Esophagus squamous epithelium (tissue), 5 donors: ENCODE data around the gene SMIM14. TPM values are rescaled to one million over a fixed set of nuclear protein-coding genes. Genes with fewer than 3 reads are reported as not detected.

ENCODE experiments used
- DNase-seq: peaks from one replicate; lab custom pipeline; 2025; lab: John Stamatoyannopoulos, UW
- H3K27ac ChIP-seq, 4 donors: fragments of 200-600 bp; sonication (generic); one replicate each; pipeline ENCODE4 v1.5.1; 2016 to 2019; ENCODE audit warnings: mild to moderate bottlenecking in 1 of 4
- H3K27me3 ChIP-seq, 4 donors: fragments of 200-600 bp; sonication (generic); 1 replicate in 3 of 4; 2 replicates in 1 of 4; pipeline versions ENCODE4 v1.5.1 to v1.6.0; 2017 to 2021; ENCODE audit warnings: antibody characterized with exemption in 1 of 4
- H3K36me3 ChIP-seq, 3 donors: fragments of 200-600 bp; sonication (generic); one replicate each; pipeline ENCODE4 v1.5.1; 2016 to 2019
- H3K4me1 ChIP-seq, 3 donors: fragments of 200-600 bp; sonication (generic); one replicate each; pipeline ENCODE4 v1.5.1; 2017 to 2019
- H3K4me3 ChIP-seq, 4 donors: fragments of 200-600 bp; sonication (generic); 1 replicate in 3 of 4; 2 replicates in 1 of 4; pipeline ENCODE4 v1.5.1; 2016 to 2019; ENCODE audit warnings: mild to moderate bottlenecking in 2 of 4, moderate library complexity in 1 of 4
- H3K9me3 ChIP-seq, 3 donors: fragments of 200-600 bp; sonication (generic); one replicate each; pipeline ENCODE4 v1.5.1; 2016 to 2019
- POLR2A ChIP-seq, 4 donors: fragments of 450-650 bp; IDR thresholded peaks; one replicate each; pipeline ENCODE4 v1.6.1; 2017; ENCODE audit warnings: antibody characterized with exemption in 4 of 4, mild to moderate bottlenecking in 4 of 4, moderate library complexity in 3 of 4
- WGBS, 2 donors: methylation state at CpG; one replicate each; pipeline ENCODE4 v1.1.5; 2018; 5-methylcytosine and 5-hydroxymethylcytosine counted together
- intact Hi-C: fragments of 100-400 bp; cut with DNase I; formaldehyde crosslinking; loops from one replicate; pipeline ENCODE4 v1.15.0; 2022
- total RNA-seq, 4 donors: library from RNA; depleted of rRNA; stranded (reverse); fragments of >200 nt; gene quantifications; one replicate each; pipeline ENCODE4 v1.1.0, GENCODE V29; 2016
- TF ChIP-seq, protein P1 (sequence below), 6 experiments: fragments of 450-650 bp in 4 of 6; fragments of 200-600 bp in 2 of 6; sonication (generic) in 2 of 6; IDR thresholded peaks; one replicate each; pipeline ENCODE4 v1.5.1; 2016 to 2019; ENCODE audit warnings: antibody characterized with exemption in 6 of 6, mild to moderate bottlenecking in 4 of 6, moderate library complexity in 4 of 6
- donor health status: DM: yes; HTN: yes; CAD: no.

SMIM14 gene
- total RNA-seq, 4 donors from 2014 or later = 13.2 to 47.2 (median 25.8) TPM

DNA sequence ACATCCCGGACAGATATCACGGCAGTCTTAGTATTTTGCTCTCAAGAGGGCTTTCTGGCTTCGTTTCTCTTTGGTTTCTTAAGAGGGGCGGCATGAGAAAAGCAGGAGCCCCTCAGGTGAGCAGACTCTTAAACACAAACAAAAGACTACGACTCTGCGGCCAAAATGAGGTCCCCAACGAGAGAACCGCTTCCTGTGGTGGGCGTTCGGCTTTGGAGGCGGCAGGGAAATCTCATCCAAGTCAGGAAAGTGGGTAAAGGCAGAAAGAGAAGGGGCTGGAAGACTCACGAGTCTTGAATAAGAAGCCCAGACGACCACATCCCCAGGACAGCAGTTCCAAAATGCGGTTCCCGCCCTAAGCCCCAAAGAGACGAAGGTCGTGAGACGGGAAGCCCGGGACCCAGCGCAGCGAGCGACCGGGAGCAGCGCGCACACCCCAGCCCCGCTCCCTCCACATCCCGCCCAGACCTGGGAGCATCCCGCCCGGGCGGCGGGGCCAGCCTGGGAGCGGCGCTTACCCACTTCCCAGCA, 111.8 kb downstream of the SMIM14 start:
- DNase-seq = no peak
- H3K9me3 ChIP-seq = peaks cover 0 to 16% (median 0%) of the 10 kb centered on the region in 3 donors
- intact Hi-C loops = no loop called here
- TF ChIP-seq POLR2A (IDR thresholded peaks at IDR 0.05) = no peak
- 0 to 1% methylated on average over 15 to 23 of the region's 33 CpGs for WGBS, 2 donors
- no peaks in the 10 kb centered on the region for H3K27me3 ChIP-seq
- H3K4me1 ChIP-seq = peaks cover 4 to 65% (median 14%) of the 10 kb centered on the region in 3 donors
- peak overlapping the region; percentile 85 to 96 (median 90) for H3K4me3 ChIP-seq
- peak overlapping the region; percentile 94 to 98 (median 96) for H3K27ac ChIP-seq
- H3K36me3 ChIP-seq = peaks cover 0 to 14% (median 0%) of the 10 kb centered on the region in 3 donors

DNA sequence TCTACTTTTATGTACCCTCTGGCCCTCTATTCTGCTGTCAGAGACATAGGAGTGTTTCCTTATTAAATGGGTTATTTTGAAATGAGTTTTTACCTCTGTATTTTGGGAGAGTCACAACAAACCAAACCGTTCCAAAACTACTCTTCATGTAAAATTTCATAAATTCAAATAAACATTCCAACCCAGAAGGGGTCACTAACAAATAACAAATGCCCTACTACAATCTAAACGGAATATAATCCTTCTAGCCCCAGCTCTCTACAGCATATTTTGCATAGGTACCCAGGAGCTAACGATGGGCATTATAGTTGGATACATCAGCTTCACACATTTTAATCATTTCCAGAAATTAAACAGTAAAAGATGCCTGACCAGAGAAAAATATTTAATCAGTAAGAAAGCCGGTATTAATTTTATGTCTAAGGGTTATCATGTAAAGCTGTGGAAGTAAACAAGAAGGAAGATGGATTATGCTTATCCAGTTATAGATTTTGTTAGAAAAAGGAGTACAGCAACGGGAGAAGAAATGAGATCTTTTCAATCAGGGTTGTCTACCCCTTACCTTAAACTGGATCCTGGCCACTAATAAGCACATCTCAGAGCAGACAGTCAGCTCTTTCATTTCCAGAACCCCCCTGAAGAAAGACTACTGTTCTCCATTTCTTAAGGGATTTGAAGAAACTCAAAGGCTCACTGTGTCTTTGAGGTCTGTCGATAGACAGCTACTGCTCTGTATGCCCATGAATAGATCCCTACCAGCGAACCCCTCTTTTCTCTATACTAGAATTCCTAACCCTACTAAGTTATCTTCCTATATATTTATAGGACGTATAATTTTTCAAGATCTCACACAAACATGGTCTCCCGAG, 112.6 kb downstream of the SMIM14 start:
- Histone ChIP-seq H3K36me3 (peaks cover 0 to 6% (median 0%) of the 10 kb centered on the region in 3 donors), H3K27me3 (no peaks in the 10 kb centered on the region), H3K9me3 (peaks cover 0 to 8% (median 0%) of the 10 kb centered on the region in 3 donors), H3K27ac (peak overlapping the region; percentile 94 to 98 (median 96)), H3K4me1 (peaks cover 4 to 71% (median 14%) of the 10 kb centered on the region in 3 donors), H3K4me3 (peak overlapping the region; percentile 85 to 96 (median 90))
- no peak for DNase-seq
- no peak for TF ChIP-seq POLR2A (IDR thresholded peaks at IDR 0.05)
- TF ChIP-seq, protein P1, sequence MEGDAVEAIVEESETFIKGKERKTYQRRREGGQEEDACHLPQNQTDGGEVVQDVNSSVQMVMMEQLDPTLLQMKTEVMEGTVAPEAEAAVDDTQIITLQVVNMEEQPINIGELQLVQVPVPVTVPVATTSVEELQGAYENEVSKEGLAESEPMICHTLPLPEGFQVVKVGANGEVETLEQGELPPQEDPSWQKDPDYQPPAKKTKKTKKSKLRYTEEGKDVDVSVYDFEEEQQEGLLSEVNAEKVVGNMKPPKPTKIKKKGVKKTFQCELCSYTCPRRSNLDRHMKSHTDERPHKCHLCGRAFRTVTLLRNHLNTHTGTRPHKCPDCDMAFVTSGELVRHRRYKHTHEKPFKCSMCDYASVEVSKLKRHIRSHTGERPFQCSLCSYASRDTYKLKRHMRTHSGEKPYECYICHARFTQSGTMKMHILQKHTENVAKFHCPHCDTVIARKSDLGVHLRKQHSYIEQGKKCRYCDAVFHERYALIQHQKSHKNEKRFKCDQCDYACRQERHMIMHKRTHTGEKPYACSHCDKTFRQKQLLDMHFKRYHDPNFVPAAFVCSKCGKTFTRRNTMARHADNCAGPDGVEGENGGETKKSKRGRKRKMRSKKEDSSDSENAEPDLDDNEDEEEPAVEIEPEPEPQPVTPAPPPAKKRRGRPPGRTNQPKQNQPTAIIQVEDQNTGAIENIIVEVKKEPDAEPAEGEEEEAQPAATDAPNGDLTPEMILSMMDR (IDR thresholded peaks at IDR 0.05) = no peak
- intact Hi-C loops = no loop called here
- 19 to 23% methylated on average over 9 of the region's 9 CpGs for WGBS, 2 donors

DNA sequence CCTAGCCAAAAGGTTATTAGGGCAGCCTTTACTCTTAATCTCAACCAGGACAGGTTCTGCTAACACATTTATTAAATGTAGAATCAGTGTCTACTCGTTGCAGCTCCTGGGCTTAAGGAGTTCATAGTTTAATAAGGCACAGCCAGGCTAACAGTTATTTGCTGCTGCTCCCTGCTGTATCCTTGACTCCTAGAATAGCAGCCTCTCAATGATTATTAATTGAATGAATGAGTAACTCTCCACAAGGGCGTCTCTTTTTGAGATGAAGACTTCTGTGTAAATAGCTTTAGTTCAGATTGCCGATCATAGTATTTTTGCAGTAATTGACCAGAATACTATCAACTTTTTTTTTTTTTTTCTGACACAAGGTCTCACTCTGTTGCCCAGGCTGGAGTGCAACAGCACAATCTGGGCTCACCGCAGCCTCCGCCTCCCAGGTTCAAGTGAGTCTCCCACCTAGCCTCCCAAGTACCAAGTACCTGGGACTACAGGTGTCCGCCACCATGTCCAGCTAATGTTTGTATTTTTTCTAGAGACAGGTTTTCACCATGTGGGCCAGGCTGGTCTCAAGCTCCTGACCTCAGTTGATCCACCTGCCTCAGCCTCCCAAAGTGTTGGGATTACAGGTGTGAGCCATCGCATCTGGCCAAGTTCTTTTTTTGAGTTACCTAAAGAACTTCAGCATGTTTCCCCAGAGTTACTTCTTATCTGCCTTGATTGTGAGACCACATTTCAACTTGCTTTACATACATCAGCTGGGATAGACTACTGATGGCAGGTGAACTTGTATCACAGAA, 114.3 kb downstream of the SMIM14 start:
- no peak for DNase-seq
- H3K27me3 ChIP-seq = no peaks in the 10 kb centered on the region
- no peak overlapping the region for H3K4me3 ChIP-seq
- peak overlapping the region in 1 of 4 donors; percentile 7 for H3K27ac ChIP-seq
- TF ChIP-seq, protein P1 (IDR thresholded peaks at IDR 0.05) = no peak
- no peak for TF ChIP-seq POLR2A (IDR thresholded peaks at IDR 0.05)
- H3K36me3 ChIP-seq = peaks cover 0 to 17% (median 0%) of the 10 kb centered on the region in 3 donors
- intact Hi-C loops = no loop called here
- H3K4me1 ChIP-seq = peaks cover 4 to 70% (median 14%) of the 10 kb centered on the region in 3 donors
- H3K9me3 ChIP-seq = no peaks in the 10 kb centered on the region
- 82 to 87% methylated on average over 7 of the region's 7 CpGs for WGBS, 2 donors

DNA sequence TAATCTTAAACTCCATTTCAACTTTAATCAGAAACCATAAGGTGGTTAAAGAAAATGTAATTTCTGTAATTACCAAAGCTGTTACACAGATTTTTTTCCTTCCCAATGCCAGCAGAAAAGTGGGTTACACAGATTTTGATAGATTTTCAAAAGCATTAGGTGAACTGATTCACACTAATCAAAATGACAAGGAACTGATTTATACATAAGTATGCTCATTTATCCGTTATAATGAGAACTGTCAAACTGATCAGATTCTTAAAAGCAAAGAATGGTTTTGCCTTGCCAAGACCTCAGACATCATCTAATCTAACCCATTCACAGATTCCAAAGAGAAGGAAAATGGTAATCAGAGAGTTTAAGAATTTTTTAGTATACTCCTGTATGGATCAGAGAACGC, 116.6 kb downstream of the SMIM14 start:
- Histone ChIP-seq H3K4me3 (no peak overlapping the region), H3K4me1 (peaks cover 0 to 55% (median 8%) of the 10 kb centered on the region in 3 donors), H3K9me3 (no peaks in the 10 kb centered on the region), H3K36me3 (peaks cover 0 to 40% (median 4%) of the 10 kb centered on the region in 3 donors), H3K27me3 (no peaks in the 10 kb centered on the region), H3K27ac (no peak overlapping the region)
- intact Hi-C loops = no loop called here
- DNase-seq = no peak
- no peak for TF ChIP-seq POLR2A (IDR thresholded peaks at IDR 0.05)
- TF ChIP-seq, protein P1 (IDR thresholded peaks at IDR 0.05) = no peak
- 51 to 87% methylated on average over 2 of the region's 2 CpGs for WGBS, 2 donors

DNA sequence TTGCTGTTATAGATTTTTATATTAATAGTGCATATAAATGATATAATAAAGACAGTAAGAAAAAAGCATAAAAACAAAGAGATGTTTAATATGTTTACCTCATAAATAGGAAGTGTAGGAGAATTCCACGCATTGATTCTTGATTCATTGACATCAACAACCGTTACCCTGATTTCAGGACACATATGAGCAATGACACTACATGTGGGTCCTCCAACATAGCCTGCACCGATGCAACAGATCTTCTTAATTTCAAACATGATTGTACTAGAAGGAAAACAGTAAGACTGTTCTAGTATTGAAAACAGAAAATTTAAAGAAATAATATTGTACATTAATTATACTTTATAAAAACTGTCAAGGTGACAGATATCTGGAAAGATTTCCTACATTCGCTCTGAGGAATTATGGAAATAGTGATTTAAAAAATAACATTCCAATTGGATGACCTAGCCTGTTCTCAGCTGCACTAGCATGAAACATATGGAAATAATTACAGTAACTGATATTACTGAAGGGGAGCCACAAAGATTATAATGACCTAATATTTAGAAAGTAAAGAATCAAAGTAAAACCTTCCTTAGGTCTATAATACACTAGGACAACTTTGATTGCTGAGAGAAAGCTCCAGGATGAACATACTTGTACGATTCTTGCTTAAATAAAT, 117.3 kb downstream of the SMIM14 start:
- 62 to 73% methylated on average over 5 of the region's 5 CpGs for WGBS, 2 donors
- Histone ChIP-seq H3K27ac (no peak overlapping the region), H3K27me3 (no peaks in the 10 kb centered on the region), H3K4me3 (no peak overlapping the region), H3K4me1 (peaks cover 0 to 52% (median 8%) of the 10 kb centered on the region in 3 donors), H3K36me3 (peaks cover 0 to 44% (median 4%) of the 10 kb centered on the region in 3 donors), H3K9me3 (no peaks in the 10 kb centered on the region)
- intact Hi-C loops = no loop called here
- DNase-seq = no peak
- TF ChIP-seq, protein P1 (IDR thresholded peaks at IDR 0.05) = no peak
- TF ChIP-seq POLR2A (IDR thresholded peaks at IDR 0.05) = no peak
